ENCODE measurements around the gene LYZL2.
"Not testable (repeated sequence)": the region's sequence is repeated elsewhere in the genome, so short reads cannot be mapped to it uniquely, and the experiment has no call there.

The LYZL2 gene
- long read RNA-seq, donor 1 = 0 reads
- long read RNA-seq, donor 2 = 0 reads
- long read RNA-seq, donor 3 = 0 reads
- long read RNA-seq, donor 4 = 0 reads
- long read RNA-seq, donor 5 = 0 reads
- long read RNA-seq, donor 6 = 0 reads
- long read RNA-seq, donor 7 = 0 reads
- long read RNA-seq, donor 8 = 0 reads

DNA sequence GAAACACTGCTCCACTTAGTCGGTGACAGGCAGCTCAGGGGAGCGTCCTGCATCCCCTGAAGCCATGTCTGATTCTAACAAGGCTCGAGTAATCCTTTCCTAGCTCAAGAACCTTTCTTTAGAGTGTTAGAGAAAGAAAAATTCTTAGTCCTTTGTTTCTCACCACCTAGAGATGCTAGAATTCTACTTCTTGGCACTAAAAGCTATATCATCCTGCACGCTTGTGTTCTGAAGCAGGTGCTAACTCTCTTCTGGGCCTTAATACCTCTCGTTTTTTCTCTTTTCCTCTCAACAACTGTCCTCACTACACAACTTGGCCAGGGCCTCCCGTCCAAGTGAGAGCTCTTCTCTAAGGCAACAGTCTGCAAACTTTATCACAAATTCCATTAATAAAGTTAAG is at the start of gene LYZL2:
TSS of gene LYZL2 (minus strand) at position 101 of the 400 bp plus-strand sequence. CDS start 2,838 bp downstream, outside the sequence.
- DNase-seq = no peak

DNA sequence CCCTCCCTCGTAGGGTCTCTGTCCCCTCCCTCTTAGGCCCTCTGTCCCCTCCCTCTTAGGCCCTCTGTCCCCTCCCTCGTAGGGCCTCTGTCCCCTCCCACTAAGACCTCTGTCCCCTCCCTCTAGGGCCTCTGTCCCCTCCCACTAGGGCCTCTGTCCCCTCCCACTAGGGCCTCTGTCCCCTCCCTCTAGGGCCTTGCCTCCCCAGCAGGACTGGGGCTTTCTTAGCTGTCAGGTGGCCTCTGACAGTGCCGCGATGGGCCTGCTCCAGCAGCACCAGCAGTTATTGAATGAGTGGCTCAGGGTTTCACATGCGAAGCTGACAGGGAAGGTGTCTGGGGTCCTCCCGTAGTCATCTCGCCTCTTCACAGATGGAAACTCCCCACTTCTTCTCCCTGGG is 48.1 kb upstream of the LYZL2 start:
- not testable (repeated sequence) for DNase-seq

DNA sequence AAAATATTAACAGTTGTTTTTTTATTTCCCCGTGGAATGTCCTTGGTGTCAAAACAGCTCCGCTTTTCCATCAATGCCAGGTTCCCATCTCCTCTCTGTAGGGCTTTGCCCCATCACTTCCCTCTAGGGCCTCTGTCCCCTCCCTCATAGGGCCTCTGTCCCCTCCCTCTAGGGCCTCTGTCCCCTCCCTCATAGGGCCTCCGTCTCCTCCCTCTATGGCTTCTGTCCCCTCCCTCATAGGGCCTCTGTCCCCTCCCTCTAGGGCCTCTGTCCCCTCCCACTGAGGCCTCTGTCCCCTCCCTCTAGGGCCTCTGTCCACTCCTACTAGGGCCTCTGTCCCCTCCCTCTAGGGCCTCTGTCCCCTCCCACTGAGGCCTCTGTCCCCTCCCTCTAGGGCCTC is 47.6 kb upstream of the LYZL2 start:
- not testable (repeated sequence) for DNase-seq

DNA sequence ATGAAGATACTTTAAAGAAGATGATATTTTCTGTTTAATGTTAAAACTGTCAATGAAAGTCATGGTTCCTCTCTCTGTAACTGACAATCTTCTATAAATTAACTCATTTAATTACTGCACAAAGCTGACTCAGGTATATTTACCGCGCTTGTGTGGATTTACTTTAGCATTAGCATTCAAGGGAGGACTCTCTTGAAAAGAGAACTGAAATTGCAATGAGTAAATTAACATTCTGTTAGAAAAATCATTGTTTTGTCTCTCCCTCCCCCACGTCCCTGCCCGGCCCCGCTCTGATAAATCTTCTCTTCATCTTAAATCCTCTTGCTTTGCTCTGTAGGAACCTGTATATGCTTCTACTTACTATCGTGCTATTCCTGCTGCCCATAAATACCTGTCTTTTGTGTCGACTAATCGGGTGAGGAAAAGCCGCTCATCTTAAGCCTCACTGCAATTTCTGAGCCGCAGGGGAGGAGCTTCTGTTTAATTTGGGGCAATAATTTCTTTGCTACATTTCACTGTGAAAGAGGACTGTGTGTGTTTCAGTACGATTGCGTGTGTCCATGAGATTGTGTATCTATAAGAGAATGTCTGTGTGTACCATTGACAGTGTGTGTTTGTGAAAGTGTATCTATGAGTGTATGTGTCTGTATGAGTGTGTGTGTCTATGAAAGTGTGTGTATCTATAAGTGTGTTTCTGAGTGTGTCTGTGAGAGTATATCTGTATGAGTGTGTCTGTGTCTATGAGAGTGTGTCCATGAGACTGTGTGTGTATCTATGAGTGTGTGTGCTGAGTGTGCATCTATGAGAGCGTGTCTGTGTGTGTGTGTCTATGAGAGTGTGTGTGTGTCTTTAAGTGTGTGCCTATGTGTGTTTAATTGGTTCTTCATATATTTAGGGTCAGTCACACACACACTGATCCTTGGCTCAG is 46.5 kb upstream of the LYZL2 start:
- no peak for DNase-seq

DNA sequence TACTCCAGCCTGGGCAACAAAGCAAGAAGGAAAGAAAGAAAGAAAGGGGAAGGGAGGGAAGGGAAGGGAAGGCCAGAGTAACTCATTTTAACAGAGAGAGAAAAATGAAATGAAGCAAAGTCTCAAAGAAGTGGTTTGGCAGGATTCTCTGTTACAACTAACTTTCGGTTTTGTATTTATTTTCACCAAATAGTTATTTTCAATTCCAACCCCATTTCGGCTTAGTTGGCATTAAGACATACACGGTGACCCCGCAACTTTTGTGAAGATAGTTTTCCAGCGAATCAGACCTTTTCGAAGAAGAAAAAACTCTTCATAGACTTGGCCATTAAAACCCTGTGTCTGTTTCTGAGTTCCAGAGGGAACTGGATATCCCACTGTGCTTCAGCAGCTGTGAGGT is 45.2 kb upstream of the LYZL2 start:
- DNase-seq = no peak

DNA sequence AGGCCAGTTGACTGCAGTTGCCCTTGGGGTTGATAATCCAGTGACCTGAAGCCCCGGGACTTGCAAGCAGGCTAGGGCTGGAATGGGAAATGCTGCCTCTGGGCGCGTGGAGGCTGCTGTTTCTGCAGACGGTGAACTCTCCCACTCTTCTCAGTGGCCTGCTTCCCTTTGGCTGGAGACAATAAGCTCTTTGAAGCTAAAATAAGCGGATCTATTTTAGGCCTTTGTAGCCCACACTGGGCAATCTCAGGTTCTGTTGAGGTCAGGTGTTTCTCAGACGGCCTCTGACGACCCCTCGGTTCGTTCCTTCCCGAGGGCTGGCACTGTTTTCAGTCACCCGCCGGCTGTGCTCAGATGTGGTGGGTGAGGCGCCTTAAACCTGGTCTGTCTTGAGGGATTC is 43.7 kb upstream of the LYZL2 start:
- DNase-seq = not testable (repeated sequence)

DNA sequence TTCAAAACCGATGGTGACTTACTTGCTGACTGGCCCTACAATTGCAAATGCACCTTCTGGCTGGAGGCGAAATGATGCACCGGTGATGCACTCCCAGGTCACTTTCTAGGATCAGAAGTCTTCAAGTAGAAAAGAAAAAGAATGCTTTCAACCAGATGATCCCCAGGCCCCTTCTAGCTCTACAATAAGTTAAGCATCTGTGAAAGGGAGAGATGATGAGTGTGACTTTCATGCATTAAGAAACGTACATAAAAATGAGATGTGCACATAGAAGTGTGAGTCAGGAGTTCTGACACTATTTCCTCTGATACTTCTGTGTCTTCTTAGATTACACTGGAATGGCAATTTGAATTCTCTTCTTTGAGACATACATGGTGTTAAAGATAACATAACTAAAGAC is 42.8 kb upstream of the LYZL2 start:
- not testable (repeated sequence) for DNase-seq

DNA sequence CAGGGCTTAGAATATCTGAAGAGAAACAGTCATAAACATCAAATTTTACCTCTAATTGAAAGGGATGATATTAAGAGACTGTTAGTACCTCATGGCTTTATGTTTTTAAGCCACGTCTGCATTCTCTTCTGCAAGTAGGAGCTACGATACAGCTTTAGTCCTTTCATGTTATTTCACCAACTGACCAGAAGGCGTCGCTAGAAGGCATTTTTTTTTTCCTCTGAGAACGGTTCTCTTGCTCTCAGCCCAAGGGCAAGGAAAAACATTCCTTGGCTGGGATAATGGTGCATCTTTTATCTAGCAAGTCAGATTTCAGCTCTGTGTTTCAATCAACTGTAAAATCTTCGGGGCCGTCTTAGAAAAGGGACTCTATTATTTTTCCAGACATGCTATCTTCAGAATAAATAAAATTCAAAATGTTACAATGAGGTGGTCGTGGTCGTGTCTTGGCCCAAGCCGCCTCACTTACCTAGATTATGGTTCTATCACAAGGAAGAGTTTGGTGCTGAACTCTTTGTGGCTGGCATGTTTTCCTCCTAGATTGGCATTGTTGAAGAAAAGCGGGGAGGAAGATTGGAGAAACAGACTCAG is 41.6 kb upstream of the LYZL2 start:
- peak; percentile 27 for DNase-seq

DNA sequence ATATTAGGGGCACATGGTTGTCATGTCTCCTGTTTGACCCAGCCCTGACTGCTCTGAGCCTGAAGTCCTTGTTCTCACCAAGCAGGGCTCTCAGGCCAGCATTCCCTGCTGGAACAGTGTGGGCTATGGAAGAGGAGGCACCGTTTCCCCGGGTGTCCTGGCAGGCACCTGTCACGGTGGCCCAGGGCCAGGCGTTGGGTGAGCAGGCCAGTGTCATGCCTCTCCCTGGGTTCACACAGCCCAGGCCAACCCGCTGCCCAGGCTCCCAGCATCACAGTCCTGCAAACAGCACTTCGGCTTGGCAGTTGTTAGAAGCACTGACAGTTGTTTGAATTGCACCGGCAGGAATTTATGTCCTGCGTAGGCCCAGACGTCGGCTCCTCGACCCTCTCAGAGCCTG is 38.4 kb upstream of the LYZL2 start:
- DNase-seq = not testable (repeated sequence)

DNA sequence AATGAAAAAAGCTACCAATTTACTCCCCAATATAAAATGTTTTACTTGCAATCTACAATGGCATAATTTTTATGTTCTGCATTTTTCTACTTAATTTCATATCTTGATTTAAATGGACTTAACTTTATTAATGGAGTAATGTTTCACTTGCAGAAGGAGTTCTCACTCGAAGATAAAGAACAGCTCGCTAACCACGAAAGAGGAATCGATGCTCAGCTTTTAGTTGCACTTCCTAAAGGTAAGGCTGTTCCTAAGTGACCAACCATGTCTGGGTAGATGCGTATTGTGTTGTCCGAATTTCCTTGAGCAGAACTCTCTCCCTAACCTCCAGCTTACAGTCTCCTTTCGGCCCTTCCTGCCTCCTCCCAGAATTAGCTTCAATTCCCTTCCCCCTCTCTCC is 33.9 kb upstream of the LYZL2 start:
- not testable (repeated sequence) for DNase-seq

DNA sequence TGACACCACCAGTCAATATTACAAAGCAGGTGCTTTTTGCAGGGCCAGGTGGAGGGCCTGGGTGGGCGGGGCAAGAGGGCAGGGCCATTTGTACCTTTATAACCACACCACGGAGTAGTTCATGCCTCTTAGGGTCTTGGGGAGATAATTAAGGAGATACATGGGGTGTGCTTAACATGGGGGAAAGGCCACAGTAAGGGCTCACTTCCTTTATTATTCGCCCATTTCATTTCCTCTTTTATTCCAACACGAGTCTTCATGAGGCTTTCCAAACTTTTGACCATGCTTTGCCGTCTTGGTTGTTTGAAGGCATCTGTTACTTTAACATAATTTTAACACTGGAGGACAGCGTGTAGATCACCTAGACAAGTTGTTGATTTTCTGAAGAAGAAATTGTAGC is 33.3 kb upstream of the LYZL2 start:
- DNase-seq = no peak

DNA sequence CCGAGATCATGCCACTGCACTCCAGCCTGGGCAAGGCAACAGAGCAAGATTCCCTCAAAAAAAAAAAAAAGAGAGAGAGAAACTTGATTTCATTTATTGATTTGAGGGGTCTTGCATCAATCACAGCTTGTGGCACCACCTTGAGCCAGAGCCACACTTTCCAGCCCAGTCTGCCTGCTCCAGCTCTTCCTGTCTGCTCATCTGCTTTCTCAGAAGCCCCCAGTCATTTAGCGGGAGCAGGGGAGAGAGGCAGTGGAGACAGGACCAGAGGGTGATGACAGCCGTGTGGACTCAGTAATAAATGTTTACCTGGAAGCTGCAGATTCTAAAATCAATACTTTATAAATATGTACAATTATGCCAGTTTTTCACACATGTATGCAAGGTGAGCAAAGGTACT is 30.8 kb upstream of the LYZL2 start:
- DNase-seq = not testable (repeated sequence)

DNA sequence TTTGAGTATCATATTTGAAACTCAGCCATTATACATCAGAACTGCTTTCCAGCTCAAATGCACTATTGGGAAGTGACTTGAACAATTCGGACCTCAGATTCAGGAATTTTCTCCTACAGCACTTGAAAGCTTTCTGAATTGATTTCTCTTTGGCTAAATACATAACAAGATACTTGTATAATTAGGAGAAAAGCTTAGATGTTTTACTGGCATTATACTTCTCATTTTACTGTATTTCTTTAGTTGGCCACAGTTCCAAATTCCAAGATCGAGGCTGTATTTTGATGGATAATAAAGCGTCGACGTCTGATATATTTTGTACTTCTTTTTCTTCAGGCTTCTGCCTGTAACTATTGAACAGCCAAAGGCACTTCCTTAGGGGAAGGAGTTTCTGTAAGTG is 26.7 kb upstream of the LYZL2 start:
- DNase-seq = no peak

DNA sequence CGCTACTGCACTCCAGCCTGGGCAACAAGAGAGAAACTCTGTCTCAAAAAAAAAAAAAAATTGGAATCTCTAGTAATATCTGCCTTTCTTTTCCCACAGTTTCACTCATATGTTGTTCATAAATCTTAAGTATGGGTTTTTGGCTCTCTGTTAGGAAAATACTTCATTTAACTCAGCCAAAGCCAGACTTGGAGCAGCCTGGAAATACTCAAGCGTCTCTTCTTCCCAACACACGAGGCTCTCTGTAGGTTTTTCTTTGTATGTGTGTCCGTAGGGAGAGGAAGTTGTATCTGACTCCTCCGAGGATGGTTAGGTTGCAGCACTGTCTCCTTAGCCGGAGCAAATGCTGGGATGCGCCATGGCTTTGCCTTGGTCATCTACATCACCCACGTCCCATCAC is 25.4 kb upstream of the LYZL2 start:
- not testable (repeated sequence) for DNase-seq

DNA sequence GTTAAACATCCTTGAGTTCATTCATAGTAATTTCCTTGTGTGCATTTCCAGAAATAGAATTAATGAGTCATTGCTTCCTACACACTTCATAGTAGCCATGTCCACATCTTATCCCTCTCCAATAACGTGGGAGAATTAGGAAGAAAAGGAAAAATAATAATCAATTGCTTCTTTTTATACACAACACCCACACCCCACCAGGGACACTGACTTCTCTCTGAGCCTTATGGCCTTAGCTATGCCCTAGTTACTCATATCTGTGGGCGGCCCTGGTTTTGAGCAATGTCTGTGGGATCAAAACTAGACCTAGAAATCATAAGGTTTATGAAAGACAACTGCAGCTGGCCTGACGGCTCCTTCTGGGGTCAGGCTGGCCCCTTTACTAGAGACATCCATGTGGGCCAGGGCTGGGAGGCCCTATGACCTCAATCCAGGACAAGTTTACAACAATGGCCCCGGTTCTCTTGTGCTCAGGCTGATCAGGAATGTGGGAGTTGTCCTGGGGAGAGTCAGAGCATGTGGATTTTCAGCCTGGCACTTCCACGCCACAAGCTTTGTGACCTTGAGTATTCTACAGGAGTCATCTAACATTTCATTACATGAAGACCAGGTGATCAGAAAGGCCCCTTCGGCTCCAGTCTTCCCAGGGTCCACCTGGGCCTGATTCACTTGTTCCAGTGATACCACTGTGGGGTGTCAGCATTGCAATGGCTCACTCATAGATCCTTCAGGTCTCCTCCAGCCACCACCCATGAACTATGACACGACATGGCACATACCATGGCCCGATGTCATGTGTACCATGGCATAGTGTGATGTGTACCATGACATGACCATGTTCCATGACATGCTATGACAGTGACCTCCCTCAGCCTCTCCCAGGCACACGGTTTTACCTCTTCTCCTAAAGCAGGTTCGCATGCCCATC is 22.2 kb upstream of the LYZL2 start:
- not testable (repeated sequence) for DNase-seq

DNA sequence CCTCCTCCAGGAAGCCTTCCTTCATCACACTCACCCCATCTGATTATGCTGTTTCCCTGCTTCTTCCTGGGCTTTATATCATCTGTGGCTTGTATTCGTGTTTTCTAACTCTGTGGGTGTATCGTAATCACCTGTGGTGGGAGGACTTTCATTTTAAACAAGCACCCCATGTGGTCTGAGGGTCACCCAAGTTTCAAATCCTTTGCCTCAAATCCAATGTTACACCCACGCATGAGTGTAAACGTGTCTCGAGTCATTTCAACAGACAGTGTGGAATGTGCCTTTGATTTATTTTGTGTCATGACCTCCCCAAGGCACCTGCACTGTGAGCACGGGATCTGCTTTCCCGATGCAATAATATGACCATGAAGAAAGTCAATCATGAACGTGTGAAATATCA is 17.5 kb upstream of the LYZL2 start:
- no peak for DNase-seq

DNA sequence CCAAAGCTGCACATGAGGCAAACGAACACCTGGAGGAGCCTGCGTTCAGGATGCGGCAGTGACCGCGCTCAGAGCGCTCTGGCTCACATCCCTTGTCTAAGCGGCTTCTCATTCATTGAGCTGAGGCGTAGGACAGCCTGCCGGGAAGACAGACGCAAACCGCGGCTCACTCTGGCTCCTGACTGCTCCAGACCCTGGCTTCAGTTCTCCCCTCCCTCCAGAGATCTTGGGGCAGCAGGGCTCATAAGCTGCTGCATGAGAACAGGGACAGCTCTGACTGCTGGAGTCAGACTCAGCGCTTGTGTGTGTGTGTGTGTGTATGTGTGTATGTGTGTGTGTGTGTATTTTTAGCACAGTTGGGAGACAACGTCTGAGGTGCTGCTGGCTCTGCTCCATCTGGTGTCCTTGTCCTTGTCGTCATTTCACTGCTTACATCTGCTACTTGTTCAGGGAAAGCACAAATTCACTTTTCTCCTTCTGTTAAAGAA is 15.8 kb upstream of the LYZL2 start:
- DNase-seq = peak; percentile 28

DNA sequence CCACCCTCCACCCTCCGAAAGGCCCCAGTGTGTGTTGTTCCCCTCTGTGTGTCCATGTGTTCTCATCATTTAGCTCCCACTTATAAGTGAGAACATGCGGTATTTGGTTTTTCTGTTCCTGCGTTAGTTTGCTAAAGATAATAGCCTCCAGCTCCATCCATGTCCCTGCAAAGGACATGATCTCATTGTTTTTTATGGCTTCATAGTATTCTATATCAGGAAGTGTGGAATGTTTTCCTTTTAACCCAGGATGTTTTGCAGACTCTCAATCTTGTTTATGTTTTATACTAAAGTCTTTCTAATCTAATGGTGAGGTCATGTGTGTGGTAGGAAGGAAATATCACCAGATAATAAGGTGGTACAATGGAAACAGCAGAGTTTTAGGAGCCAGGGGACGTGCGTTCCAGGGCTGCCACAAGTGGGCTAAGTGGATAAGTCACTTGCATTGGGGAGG is 14.9 kb upstream of the LYZL2 start:
- not testable (repeated sequence) for DNase-seq

DNA sequence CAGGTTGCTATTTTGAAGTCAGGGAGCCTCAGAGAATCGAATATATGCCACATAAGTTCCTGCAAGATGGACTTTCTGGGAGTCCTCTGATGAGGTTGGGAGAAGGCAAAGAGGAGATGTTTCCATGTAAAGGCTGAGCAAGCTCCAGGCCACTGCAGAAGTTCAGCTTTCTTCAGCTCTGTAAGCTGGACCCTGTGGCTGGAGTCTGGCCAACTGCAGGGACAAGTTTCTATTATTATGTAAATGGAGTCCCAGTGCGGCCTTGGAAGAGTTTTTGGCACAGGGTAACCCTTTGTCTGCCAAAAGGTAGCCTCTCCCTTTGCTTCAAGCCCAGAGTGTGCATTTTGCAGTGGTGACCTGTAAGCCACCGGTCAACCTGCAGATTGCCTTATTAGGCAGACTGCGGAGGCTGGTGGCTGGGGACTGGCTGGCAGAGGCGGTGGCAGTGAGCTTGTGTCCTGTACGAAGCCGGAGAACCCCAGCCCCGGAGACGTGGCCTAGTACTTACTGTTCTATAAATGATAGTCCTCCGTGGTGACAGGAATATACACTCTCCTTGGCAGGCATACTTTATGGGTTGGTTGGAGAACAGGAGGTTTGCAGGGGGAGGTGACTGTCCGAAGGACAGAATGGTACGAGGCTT is 14.1 kb upstream of the LYZL2 start:
- not testable (repeated sequence) for DNase-seq

DNA sequence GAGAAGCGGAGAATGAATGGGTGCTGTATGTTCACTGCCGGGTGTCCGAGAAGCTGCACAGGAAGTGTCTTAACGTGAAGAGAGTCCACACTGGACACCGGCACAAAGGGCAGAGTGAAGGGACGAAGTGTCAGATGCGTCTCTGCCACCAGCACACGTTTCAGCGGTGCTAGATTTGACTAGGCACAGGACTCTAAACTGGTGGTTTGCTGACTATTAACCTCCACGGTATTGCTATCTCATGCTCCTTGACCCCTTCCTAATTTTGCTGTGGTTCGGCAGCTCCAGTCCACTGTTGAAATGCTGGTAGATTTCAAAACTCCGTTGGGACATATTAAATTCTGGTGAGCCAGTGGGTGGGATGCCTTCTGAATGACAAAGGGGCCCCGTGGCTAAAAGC is 13.3 kb upstream of the LYZL2 start:
- not testable (repeated sequence) for DNase-seq
